Endothelial cell of umbilical vein (primary cell): ENCODE results near the gene AGPAT1. TPM values are rescaled to one million over a fixed set of nuclear protein-coding genes. Genes with fewer than 3 reads are reported as not detected.

Experiments
- BruUV-seq: library from RNA; stranded (reverse); fragments of 400-500 nt; replicated peaks from 2 replicates; lab custom pipeline; 2021; lab: Mats Ljungman, UMichigan
- CTCF ChIA-PET: fragments of 300-600, 350-600 bp; sonication (Branson Sonifier 250); formaldehyde crosslinking; loops from one replicate; lab custom pipeline; 2021; ENCODE audit warnings: antibody characterized with exemption, inconsistent platforms; lab: Charles Lee
- POLR2A ChIA-PET: fragments of 300-600, 350-600 bp; sonication (Branson Sonifier 250); formaldehyde crosslinking; loops from one replicate; lab custom pipeline; 2021; ENCODE audit warnings: antibody characterized with exemption, inconsistent platforms; lab: Charles Lee
- DNase-seq: peaks from one replicate; pipeline ENCODE4 v3.0.0-alpha.2; 2011; ENCODE audit warnings: low read depth, low spot score
- FAIRE-seq: peaks from 2 replicates; lab custom pipeline; 2011; peaks lifted over from hg19 to GRCh38; lab: Jason Lieb, UNC
- H2AFZ ChIP-seq: 2 replicates; pipeline ENCODE4 v1.6.0; 2012; ENCODE audit warnings: low read depth, low read length, control low read depth, inconsistent platforms
- H3K27ac ChIP-seq: 2 replicates; pipeline ENCODE4 v1.5.1; 2011; ENCODE audit warnings: low read depth, mild to moderate bottlenecking, control low read depth, low read length, moderate library complexity; ENCODE audit not compliant: insufficient read depth
- H3K27me3 ChIP-seq, 2 experiments: 2 replicates each; pipeline versions ENCODE4 v1.6.0 to v1.6.1; 2011; ENCODE audit warnings: low read length in 2 of 2, mixed read lengths in 1 of 2; ENCODE audit not compliant: control insufficient read depth in 2 of 2, insufficient read depth in 2 of 2
- H3K36me3 ChIP-seq, 2 experiments: 2 replicates in 1 of 2; 3 replicates in 1 of 2; pipeline ENCODE4 v1.5.1; 2011; ENCODE audit warnings: low read length in 2 of 2, mild to moderate bottlenecking in 1 of 2, moderate library complexity in 1 of 2; ENCODE audit not compliant: control insufficient read depth in 2 of 2, insufficient read depth in 2 of 2; ENCODE audit errors: extremely low read depth in 1 of 2
- H3K4me1 ChIP-seq: 3 replicates; pipeline ENCODE4 v1.5.1; 2011; ENCODE audit warnings: mild to moderate bottlenecking, low read length; ENCODE audit not compliant: control insufficient read depth, insufficient read depth; ENCODE audit errors: extremely low read depth
- H3K4me2 ChIP-seq: 2 replicates; pipeline ENCODE4 v1.6.1; 2011; ENCODE audit warnings: low read length, control low read depth, mixed read lengths; ENCODE audit not compliant: insufficient read depth
- H3K4me3 ChIP-seq, 3 experiments: fragments of 200-600 bp in 1 of 3; sonication (generic), shearing (Covaris generic) in 1 of 3; replicated peaks in 1 of 3; 2 replicates each; pipeline ENCODE4 v1.5.1; 2011 to 2016; ENCODE audit warnings: control low read depth in 3 of 3, low read length in 3 of 3, mild to moderate bottlenecking in 2 of 3, inconsistent platforms in 1 of 3, low read depth in 1 of 3, moderate library complexity in 1 of 3; ENCODE audit not compliant: insufficient read depth in 1 of 3
- H3K79me2 ChIP-seq: 2 replicates; pipeline ENCODE4 v1.6.0; 2012; ENCODE audit warnings: low read length, inconsistent platforms; ENCODE audit not compliant: control insufficient read depth, insufficient read depth
- H3K9ac ChIP-seq: replicated peaks from 2 replicates; pipeline ENCODE3; 2011; ENCODE audit warnings: low read length, control low read depth; ENCODE audit not compliant: insufficient read depth; ENCODE audit errors: extremely low read depth
- H3K9me1 ChIP-seq: replicated peaks from 3 replicates; pipeline ENCODE4 v1.6.0; 2011; ENCODE audit warnings: mild to moderate bottlenecking, low read length; ENCODE audit not compliant: control insufficient read depth, insufficient read depth; ENCODE audit errors: extremely low read depth
- H3K9me3 ChIP-seq: replicated peaks from 2 replicates; pipeline ENCODE4 v1.5.1; 2012; ENCODE audit warnings: low read length, inconsistent platforms; ENCODE audit not compliant: control insufficient read depth, insufficient read depth
- H4K20me1 ChIP-seq: replicated peaks from 2 replicates; pipeline ENCODE3; 2011; ENCODE audit warnings: mild to moderate bottlenecking, low read length; ENCODE audit not compliant: control insufficient read depth, insufficient read depth; ENCODE audit errors: extremely low read depth
- CTCF ChIP-seq, 2 donors: IDR thresholded peaks; 1 replicate in 1 of 2; 2 replicates in 1 of 2; pipeline ENCODE4 v1.5.1; 2011; ENCODE audit warnings: low read length in 2 of 2, mild to moderate bottlenecking in 2 of 2, moderate library complexity in 2 of 2, control low read depth in 1 of 2, inconsistent platforms in 1 of 2, low read depth in 1 of 2; ENCODE audit not compliant: insufficient read depth in 1 of 2; ENCODE audit errors: extremely low read depth in 1 of 2
- EZH2 ChIP-seq: IDR thresholded peaks from 2 replicates; pipeline ENCODE4 v1.6.1; 2012; ENCODE audit warnings: borderline replicate concordance, low read depth, mild to moderate bottlenecking, moderate library complexity, low read length, inconsistent platforms; ENCODE audit not compliant: severe bottlenecking
- FOS ChIP-seq: IDR thresholded peaks from 2 replicates; pipeline ENCODE4 v1.6.1; 2011; ENCODE audit warnings: mild to moderate bottlenecking, low read length, moderate library complexity, borderline replicate concordance; ENCODE audit not compliant: insufficient read depth
- GATA2 ChIP-seq: IDR thresholded peaks from 2 replicates; pipeline ENCODE4 v1.7.0; 2011; ENCODE audit warnings: low read depth, mild to moderate bottlenecking, moderate library complexity, mixed read lengths, low read length; ENCODE audit not compliant: insufficient read length, insufficient read depth
- JUN ChIP-seq: IDR thresholded peaks from 2 replicates; pipeline ENCODE4 v1.6.1; 2011; ENCODE audit warnings: borderline replicate concordance, low read depth; ENCODE audit not compliant: insufficient read length, insufficient read depth
- MAX ChIP-seq: IDR thresholded peaks from 2 replicates; pipeline ENCODE4 v1.6.1; 2011; ENCODE audit not compliant: insufficient read depth, insufficient read length
- MYC ChIP-seq: IDR thresholded peaks from one replicate; pipeline ENCODE4 v1.6.1; 2011; ENCODE audit warnings: mild to moderate bottlenecking, low read depth, low read length
- POLR2A ChIP-seq: IDR thresholded peaks from 2 replicates; pipeline ENCODE4 v1.6.1; 2012; ENCODE audit warnings: low read depth, mild to moderate bottlenecking, control low read depth, low read length
- POLR2AphosphoS5 ChIP-seq: IDR thresholded peaks from 2 replicates; pipeline ENCODE4 v1.6.1; 2012; ENCODE audit warnings: low read depth, mild to moderate bottlenecking, control low read depth, low read length, moderate library complexity; ENCODE audit not compliant: insufficient read depth
- dilution Hi-C: fragments of 300-500 bp; cut with MboI; formaldehyde crosslinking; loops from one replicate; pipeline ENCODE4 v1.15.0; 2019; ENCODE audit warnings: low sequenced_read_pairs; ENCODE audit not compliant: extremely low pct_ligation_motif_present
- intact Hi-C: fragments of 100-400 bp; cut with micrococcal nuclease; formaldehyde crosslinking; loops from one replicate; pipeline ENCODE4 v1.10.0; 2022
- polyA plus RNA-seq, 4 experiments: library from polyadenylated mRNA; depleted of rRNA in 3 of 4; stranded (reverse) in 3 of 4; unstranded in 1 of 4; fragments of >200 nt; gene quantifications; 2 replicates each; pipeline versions ENCODE4 v1.2.1 to v1.2.3, GENCODE V29; 2011 to 2012; ENCODE audit warnings: missing spikeins in 1 of 4
- total RNA-seq: library from RNA; stranded (reverse); gene quantifications from 2 replicates; pipeline ENCODE4 v1.2.3, GENCODE V29; 2021

The AGPAT1 gene
- total and polyA plus RNA-seq, 2 donors (not counting 3 experiments of a cell fraction or from before 2014, with no cell fraction given) = 38.4 to 132 TPM

GRCh38 chr6:32133786-32134185 lies 42.1 kb downstream of the AGPAT1 start:
- no peak for TF ChIP-seq EZH2
- TF ChIP-seq MAX = no peak
- no peak for TF ChIP-seq POLR2A
- no peak for TF ChIP-seq FOS
- no peak for TF ChIP-seq MYC
- no peak for TF ChIP-seq POLR2AphosphoS5
- no peak for TF ChIP-seq CTCF (IDR thresholded peaks at IDR 0.05; ENCODE audit: extremely low read depth in 1 of 2, insufficient read depth in 1 of 2, low read depth in 1 of 2, low read length in 2 of 2)
- no peak for TF ChIP-seq JUN
- no peak for TF ChIP-seq GATA2
- no peak overlapping the region for H3K4me2 ChIP-seq
- H4K20me1 ChIP-seq = no peaks in the 10 kb centered on the region
- peaks cover 8 to 10% of the 10 kb centered on the region in 2 experiments for H3K27me3 ChIP-seq
- H3K9me1 ChIP-seq = no peaks in the 10 kb centered on the region
- intact Hi-C loops = no loop called here
- H3K27ac ChIP-seq = no peak overlapping the region
- dilution Hi-C loops = no loop called here
- FAIRE-seq (no peak), DNase-seq (no peak)
- H2AFZ ChIP-seq = no peak overlapping the region
- no peak overlapping the region for H3K9ac ChIP-seq
- H3K36me3 ChIP-seq = no peaks in the 10 kb centered on the region
- H3K4me3 ChIP-seq = no peak overlapping the region
- H3K4me1 ChIP-seq = peaks cover 9% of the 10 kb centered on the region
- peaks cover 5% of the 10 kb centered on the region for H3K79me2 ChIP-seq
- ChIA-PET CTCF (no interaction called here), POLR2A (no interaction called here)
- no peaks in the 10 kb centered on the region for H3K9me3 ChIP-seq
- no TSS peak for BruUV-seq
